ENCODE results near the gene KLRC1. TPM values are rescaled to one million over a fixed set of nuclear protein-coding genes. Genes with fewer than 3 reads are reported as not detected.
"Not testable (repeated sequence)": the region's sequence is repeated elsewhere in the genome, so short reads cannot be mapped to it uniquely, and the experiment has no call there.

The KLRC1 gene
- total RNA-seq, 2 donors from 2014 or later = 0.24 TPM; not detected in 1

- H3K9me3 ChIP-seq = no peaks in the 10 kb centered on the region
- H3K36me3 ChIP-seq = no peaks in the 10 kb centered on the region
- H3K4me3 ChIP-seq = no peak overlapping the region
- H3K27ac ChIP-seq = no peak overlapping the region
- no peak for DNase-seq (ENCODE audit: low spot score)
- TF ChIP-seq, protein P1, sequence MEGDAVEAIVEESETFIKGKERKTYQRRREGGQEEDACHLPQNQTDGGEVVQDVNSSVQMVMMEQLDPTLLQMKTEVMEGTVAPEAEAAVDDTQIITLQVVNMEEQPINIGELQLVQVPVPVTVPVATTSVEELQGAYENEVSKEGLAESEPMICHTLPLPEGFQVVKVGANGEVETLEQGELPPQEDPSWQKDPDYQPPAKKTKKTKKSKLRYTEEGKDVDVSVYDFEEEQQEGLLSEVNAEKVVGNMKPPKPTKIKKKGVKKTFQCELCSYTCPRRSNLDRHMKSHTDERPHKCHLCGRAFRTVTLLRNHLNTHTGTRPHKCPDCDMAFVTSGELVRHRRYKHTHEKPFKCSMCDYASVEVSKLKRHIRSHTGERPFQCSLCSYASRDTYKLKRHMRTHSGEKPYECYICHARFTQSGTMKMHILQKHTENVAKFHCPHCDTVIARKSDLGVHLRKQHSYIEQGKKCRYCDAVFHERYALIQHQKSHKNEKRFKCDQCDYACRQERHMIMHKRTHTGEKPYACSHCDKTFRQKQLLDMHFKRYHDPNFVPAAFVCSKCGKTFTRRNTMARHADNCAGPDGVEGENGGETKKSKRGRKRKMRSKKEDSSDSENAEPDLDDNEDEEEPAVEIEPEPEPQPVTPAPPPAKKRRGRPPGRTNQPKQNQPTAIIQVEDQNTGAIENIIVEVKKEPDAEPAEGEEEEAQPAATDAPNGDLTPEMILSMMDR (IDR thresholded peaks at IDR 0.05) = no peak
- H3K4me1 ChIP-seq = no peaks in the 10 kb centered on the region
- H3K27me3 ChIP-seq = no peaks in the 10 kb centered on the region
Measured at GRCh38 chr12:10398168-10398567, 55.0 kb downstream of the KLRC1 start.

DNA sequence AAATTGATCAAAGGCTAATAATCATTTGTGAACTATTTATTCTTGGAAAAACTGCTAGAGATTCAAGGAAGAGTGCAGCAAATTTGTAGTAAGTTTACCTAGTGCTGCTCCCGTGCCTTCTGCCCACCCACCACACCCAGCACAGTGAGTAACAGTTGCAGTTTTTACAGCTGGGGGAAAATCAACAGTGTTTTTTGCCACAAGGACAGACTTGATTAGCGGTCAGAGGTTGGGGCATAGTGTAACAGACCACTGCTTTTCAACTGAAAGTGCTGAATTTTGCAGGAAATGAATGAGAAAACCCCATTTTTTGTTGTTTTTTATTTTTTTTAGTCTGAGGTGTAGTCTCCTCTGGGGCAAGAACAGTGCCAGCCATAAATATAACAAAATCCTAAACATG, 55.9 kb downstream of the KLRC1 start:
- TF ChIP-seq, protein P1 (IDR thresholded peaks at IDR 0.05) = no peak
- no peak overlapping the region for H3K27ac ChIP-seq

GRCh38 chr12:10396176-10396575, 57.0 kb downstream of the KLRC1 start:
- H3K4me1 ChIP-seq; H3K4me3 ChIP-seq; H3K27me3 ChIP-seq; H3K9me3 ChIP-seq; H3K36me3 ChIP-seq; DNase-seq (ENCODE audit: low spot score); H3K27ac ChIP-seq: not testable (repeated sequence)

More for the DNA sequence above, 55.9 kb downstream of the KLRC1 start:
- Histone ChIP-seq H3K36me3 (no peaks in the 10 kb centered on the region), H3K4me1 (peaks cover 0 to 6% of the 10 kb centered on the region in 2 donors), H3K27me3 (no peaks in the 10 kb centered on the region), H3K4me3 (no peak overlapping the region), H3K9me3 (no peaks in the 10 kb centered on the region)
- DNase-seq (ENCODE audit: low spot score) = no peak

Other genes starting within 250 kb of the KLRC1 start
- 100 to 1,000 TPM; 180 to 335 TPM for gene GABARAPL1, start 240.5 kb downstream of the KLRC1 start, total RNA-seq
- under 1 TPM; 0.82 to 0.94 TPM for gene KLRD1, start 145.5 kb downstream of the KLRC1 start, total RNA-seq
- under 1 TPM; 0.28 to 0.59 TPM for gene KLRK1, start 63.3 kb downstream of the KLRC1 start, total RNA-seq
- gene KLRC4, start 43.6 kb downstream of the KLRC1 start, total RNA-seq = not detected
- not detected for gene KLRC3, start 32.8 kb downstream of the KLRC1 start, total RNA-seq
- not detected for gene KLRC2, start 17.4 kb downstream of the KLRC1 start, total RNA-seq
- gene EIF2S3B, start 52.5 kb upstream of the KLRC1 start, total RNA-seq = not detected
- gene MAGOHB, start 160.2 kb upstream of the KLRC1 start, total RNA-seq = 1 to 10 TPM; 5.5 to 6.2 TPM
- gene STYK1, start 220.7 kb upstream of the KLRC1 start, total RNA-seq = under 1 TPM in 1 of 2 donors, not detected in 1; 0.12 TPM

All from right atrium auricular region (tissue), 2 donors.